ENCODE data around the gene GUCD1.

GRCh38 chr22:24535348-24535747 is 19.6 kb downstream of the GUCD1 start:
- TF ChIP-seq ZNF76 (CRISPR knock-in tag; IDR thresholded peaks at IDR 0.05; ENCODE audit: borderline replicate concordance) = no peak
- no peak for TF ChIP-seq MAX (CRISPR knock-in tag; IDR thresholded peaks at IDR 0.05)
- TF ChIP-seq, protein P1, sequence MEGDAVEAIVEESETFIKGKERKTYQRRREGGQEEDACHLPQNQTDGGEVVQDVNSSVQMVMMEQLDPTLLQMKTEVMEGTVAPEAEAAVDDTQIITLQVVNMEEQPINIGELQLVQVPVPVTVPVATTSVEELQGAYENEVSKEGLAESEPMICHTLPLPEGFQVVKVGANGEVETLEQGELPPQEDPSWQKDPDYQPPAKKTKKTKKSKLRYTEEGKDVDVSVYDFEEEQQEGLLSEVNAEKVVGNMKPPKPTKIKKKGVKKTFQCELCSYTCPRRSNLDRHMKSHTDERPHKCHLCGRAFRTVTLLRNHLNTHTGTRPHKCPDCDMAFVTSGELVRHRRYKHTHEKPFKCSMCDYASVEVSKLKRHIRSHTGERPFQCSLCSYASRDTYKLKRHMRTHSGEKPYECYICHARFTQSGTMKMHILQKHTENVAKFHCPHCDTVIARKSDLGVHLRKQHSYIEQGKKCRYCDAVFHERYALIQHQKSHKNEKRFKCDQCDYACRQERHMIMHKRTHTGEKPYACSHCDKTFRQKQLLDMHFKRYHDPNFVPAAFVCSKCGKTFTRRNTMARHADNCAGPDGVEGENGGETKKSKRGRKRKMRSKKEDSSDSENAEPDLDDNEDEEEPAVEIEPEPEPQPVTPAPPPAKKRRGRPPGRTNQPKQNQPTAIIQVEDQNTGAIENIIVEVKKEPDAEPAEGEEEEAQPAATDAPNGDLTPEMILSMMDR (IDR thresholded peaks at IDR 0.05 in 2 of 3, conservative IDR thresholded peaks at IDR 0.05 in 1 of 3; ENCODE audit: insufficient read depth in 2 of 3, low read depth in 1 of 3, low read length in 3 of 3) = no peak
- no peak for TF ChIP-seq RAD21 (CRISPR knock-in tag; conservative IDR thresholded peaks at IDR 0.05 in 1 of 2, IDR thresholded peaks at IDR 0.05 in 1 of 2)
- TF ChIP-seq ARHGAP35 (IDR thresholded peaks at IDR 0.05; ENCODE audit: partially characterized antibody) = no peak
- no peak for TF ChIP-seq ELK1 (CRISPR knock-in tag; IDR thresholded peaks at IDR 0.05)
- TF ChIP-seq, protein P2, sequence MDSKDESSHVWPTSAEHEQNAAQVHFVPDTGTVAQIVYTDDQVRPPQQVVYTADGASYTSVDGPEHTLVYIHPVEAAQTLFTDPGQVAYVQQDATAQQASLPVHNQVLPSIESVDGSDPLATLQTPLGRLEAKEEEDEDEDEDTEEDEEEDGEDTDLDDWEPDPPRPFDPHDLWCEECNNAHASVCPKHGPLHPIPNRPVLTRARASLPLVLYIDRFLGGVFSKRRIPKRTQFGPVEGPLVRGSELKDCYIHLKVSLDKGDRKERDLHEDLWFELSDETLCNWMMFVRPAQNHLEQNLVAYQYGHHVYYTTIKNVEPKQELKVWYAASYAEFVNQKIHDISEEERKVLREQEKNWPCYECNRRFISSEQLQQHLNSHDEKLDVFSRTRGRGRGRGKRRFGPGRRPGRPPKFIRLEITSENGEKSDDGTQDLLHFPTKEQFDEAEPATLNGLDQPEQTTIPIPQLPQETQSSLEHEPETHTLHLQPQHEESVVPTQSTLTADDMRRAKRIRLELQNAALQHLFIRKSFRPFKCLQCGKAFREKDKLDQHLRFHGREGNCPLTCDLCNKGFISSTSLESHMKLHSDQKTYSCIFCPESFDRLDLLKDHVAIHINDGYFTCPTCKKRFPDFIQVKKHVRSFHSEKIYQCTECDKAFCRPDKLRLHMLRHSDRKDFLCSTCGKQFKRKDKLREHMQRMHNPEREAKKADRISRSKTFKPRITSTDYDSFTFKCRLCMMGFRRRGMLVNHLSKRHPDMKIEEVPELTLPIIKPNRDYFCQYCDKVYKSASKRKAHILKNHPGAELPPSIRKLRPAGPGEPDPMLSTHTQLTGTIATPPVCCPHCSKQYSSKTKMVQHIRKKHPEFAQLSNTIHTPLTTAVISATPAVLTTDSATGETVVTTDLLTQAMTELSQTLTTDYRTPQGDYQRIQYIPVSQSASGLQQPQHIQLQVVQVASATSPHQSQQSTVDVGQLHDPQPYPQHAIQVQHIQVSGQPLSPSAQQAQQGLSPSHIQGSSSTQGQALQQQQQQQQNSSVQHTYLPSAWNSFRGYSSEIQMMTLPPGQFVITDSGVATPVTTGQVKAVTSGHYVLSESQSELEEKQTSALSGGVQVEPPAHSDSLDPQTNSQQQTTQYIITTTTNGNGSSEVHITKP (IDR thresholded peaks at IDR 0.05; ENCODE audit: partially characterized antibody) = no peak
- no peak for TF ChIP-seq CHD2 (IDR thresholded peaks at IDR 0.05; ENCODE audit: low read depth, low read length)
- no peak for TF ChIP-seq ZNF121 (CRISPR knock-in tag; conservative IDR thresholded peaks at IDR 0.05)
- TF ChIP-seq, protein P3, sequence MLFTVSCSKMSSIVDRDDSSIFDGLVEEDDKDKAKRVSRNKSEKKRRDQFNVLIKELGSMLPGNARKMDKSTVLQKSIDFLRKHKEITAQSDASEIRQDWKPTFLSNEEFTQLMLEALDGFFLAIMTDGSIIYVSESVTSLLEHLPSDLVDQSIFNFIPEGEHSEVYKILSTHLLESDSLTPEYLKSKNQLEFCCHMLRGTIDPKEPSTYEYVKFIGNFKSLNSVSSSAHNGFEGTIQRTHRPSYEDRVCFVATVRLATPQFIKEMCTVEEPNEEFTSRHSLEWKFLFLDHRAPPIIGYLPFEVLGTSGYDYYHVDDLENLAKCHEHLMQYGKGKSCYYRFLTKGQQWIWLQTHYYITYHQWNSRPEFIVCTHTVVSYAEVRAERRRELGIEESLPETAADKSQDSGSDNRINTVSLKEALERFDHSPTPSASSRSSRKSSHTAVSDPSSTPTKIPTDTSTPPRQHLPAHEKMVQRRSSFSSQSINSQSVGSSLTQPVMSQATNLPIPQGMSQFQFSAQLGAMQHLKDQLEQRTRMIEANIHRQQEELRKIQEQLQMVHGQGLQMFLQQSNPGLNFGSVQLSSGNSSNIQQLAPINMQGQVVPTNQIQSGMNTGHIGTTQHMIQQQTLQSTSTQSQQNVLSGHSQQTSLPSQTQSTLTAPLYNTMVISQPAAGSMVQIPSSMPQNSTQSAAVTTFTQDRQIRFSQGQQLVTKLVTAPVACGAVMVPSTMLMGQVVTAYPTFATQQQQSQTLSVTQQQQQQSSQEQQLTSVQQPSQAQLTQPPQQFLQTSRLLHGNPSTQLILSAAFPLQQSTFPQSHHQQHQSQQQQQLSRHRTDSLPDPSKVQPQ (CRISPR knock-in tag; IDR thresholded peaks at IDR 0.05; ENCODE audit: borderline replicate concordance) = no peak
